GM12865 (cell line): ENCODE results near the gene POU3F2.

Source experiments
- DNase-seq: peaks from one replicate; pipeline ENCODE4 v3.0.0; 2010; ENCODE audit warnings: low read depth
- H3K4me3 ChIP-seq: 2 replicates; pipeline ENCODE4 v1.5.1; 2011; ENCODE audit warnings: mild to moderate bottlenecking, low read depth, low read length, control low read depth
- TF ChIP-seq, protein P1 (sequence below): IDR thresholded peaks from 2 replicates; pipeline ENCODE4 v1.5.1; 2011; ENCODE audit warnings: low read length, control low read depth, low read depth, inconsistent platforms; ENCODE audit not compliant: insufficient read depth; ENCODE audit errors: missing control alignments

The POU3F2 gene

DNA sequence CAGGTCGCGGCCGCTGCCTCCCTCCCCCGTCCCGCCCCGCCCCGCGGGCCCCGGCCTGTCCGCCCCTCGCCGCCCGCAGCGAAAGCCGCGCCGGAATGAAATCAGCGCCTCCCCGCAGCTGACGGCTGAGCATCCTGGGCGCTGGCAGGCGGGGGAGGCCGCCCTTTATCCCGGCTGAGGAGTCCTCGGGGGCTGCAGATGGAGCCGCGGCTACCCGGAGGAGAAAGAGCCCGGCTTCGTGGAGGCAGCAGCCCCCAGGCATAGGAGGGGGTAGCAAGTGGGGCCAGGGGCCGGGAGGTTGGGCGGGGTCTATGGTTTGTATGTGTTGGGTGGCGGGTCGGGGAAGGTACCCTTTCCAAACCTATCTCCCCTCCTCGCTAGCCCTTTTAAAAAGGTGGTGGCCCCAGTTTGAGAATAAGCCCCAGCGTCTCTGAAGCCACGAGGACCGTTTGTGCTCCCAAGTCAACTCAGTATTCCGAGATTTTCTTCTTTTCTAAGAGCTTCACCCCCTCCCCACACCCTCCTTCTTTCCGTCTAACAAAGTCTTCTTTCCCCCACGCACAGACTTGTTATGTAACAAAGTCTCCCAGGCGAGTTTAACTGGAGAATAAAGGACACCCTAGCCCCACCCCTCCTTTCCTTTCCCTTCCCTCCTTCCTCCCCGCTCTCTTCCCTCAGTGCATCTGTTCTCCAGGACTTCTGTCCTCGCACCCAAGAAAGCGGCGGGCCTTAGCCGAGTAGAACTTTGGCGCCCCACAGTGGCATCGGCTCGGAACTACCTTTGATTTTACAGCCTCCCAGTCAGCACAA is 11.0 kb downstream of the POU3F2 start:
- DNase-seq, result peak; percentile 75
- no peak overlapping the region for H3K4me3 ChIP-seq
- TF ChIP-seq, protein P1, sequence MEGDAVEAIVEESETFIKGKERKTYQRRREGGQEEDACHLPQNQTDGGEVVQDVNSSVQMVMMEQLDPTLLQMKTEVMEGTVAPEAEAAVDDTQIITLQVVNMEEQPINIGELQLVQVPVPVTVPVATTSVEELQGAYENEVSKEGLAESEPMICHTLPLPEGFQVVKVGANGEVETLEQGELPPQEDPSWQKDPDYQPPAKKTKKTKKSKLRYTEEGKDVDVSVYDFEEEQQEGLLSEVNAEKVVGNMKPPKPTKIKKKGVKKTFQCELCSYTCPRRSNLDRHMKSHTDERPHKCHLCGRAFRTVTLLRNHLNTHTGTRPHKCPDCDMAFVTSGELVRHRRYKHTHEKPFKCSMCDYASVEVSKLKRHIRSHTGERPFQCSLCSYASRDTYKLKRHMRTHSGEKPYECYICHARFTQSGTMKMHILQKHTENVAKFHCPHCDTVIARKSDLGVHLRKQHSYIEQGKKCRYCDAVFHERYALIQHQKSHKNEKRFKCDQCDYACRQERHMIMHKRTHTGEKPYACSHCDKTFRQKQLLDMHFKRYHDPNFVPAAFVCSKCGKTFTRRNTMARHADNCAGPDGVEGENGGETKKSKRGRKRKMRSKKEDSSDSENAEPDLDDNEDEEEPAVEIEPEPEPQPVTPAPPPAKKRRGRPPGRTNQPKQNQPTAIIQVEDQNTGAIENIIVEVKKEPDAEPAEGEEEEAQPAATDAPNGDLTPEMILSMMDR, result peak; percentile 83

DNA sequence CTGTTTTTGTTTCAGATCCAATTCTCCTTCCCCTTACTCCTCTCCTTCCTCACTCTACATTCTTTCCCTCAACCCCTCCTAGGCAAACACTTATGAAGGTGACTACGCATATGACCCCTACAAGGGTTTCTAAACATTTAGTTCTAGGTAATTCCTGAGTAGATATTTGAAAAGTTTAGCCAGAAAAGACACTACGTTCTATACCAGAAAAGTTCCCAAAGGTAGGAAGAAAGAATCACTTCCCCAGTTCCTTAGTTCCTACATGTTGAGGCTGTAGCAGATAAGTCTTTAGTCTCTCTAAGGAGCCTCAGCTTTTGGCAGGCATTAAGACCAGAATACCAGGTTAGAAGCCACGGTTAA is 11.6 kb downstream of the POU3F2 start:
- TF ChIP-seq, protein P1, result no peak
- no peak for DNase-seq
- no peak overlapping the region for H3K4me3 ChIP-seq

DNA sequence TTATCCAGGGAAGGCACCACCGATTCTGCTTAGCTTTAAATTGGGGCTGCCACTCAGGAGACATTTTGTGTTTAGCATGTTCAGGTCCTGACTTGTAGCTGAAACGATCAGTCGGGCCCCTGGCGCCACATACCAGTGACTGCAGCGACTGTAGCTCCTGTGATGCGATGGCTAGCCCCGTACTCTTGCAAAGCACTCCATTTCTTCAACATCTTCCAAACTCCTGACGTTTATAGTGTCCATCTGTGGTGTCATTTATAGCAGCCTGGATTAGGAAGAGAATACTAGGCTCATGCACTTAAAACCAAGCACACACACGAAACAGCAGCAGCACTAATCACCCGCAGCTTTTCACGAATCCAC is 13.0 kb downstream of the POU3F2 start:
- TF ChIP-seq, protein P1, result no peak
- no peak for DNase-seq
- no peak overlapping the region for H3K4me3 ChIP-seq

DNA sequence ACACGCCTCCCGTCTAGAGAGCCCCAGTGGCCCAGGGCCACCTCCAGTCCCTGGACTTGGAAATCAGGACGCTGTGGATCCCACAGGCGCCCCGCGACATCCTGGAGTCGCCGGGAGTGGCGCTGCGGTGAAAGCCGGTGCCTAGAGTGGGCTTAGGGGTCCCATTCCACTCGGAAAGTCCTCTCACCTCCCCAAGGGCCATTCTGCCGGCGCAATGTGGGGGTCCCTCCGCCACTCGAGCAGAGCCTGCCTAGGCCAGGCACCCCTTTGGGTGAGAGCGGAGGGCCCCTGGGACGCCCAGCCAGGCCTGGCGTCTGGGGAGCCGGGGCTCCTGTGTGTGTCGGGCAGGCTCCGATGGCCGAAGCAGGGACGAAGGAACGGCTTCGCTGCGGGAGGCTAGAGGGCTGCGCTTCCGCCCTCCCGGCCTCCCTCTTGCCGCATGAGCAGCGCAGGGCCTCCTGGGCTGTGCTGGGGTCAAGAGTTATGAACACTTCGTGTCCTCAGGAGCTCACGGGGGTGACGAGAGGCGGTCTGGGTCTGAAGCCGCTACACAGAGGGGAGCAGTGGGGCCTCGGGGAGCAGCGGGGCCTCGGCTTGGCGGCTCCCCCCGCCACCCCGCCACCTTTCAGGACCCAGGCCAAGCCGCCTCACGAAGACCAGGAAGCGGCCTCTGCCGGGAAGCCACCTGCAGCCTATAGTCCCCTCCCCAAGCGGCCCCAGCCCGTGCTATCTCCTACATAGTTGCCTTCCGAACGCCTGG is 13.6 kb downstream of the POU3F2 start:
- DNase-seq, result no peak
- no peak overlapping the region for H3K4me3 ChIP-seq
- TF ChIP-seq, protein P1, result no peak

DNA sequence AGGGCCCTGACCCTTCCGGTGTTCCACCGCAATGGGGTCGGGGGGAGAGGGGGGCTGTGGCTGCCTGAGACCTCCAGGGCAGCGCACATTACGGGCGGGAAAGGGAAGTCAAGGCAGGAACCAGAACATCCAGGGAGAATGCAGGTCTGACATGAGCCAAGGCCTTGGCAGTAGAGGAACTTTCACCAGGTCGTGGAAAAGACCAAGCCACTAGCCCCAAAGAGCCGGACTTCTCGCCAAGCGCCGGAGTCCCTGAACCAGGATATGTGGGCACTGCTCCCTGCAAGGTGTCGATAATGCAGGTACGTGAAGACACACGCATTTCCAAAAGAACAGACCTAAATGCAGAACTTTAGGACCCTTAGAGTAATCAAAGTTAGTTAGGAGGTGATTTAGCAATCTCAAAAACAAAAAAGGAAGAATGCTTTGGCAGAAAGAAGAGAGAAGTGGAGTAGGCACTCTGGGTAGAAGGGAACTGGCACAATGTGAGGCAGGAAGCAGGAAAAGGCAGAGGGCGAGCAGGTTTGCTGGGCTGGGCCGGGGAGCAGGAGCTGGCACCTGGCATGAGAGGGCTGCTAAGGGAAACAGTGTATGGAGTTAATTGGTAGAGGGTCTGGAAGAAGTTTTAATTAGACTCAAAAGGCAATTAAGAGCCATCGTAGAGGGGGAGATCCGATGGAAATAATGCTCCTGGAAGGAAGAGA is 14.3 kb downstream of the POU3F2 start:
- no peak for DNase-seq
- no peak overlapping the region for H3K4me3 ChIP-seq
- TF ChIP-seq, protein P1, result no peak

DNA sequence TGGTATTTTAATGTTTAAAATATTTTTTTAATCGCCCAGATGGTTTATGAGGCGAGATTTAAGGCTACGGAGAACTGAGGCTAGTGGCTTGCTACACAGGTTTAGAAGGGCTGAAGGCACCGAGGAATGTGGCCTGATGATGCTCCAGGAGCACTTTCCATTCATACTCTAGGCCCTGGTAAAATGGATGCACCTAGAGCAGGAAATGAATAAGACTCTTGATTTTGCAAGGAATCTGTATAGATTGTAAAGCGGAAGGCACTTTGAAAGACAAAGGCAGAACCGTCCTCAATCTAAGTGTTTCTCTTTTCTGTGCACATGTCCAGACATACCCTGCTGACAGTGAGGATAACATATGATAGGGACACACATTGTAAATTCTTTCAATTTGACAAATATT is 30.1 kb downstream of the POU3F2 start:
- H3K4me3 ChIP-seq, result no peak overlapping the region
- TF ChIP-seq, protein P1, result no peak
- DNase-seq, result no peak
